ENCODE measurements around the gene TAPT1. TPM values are rescaled to one million over a fixed set of nuclear protein-coding genes. Genes with fewer than 3 reads are reported as not detected.

The TAPT1 gene
- total RNA-seq, 1 experiment from 2014 or later: 17.3 TPM

DNA sequence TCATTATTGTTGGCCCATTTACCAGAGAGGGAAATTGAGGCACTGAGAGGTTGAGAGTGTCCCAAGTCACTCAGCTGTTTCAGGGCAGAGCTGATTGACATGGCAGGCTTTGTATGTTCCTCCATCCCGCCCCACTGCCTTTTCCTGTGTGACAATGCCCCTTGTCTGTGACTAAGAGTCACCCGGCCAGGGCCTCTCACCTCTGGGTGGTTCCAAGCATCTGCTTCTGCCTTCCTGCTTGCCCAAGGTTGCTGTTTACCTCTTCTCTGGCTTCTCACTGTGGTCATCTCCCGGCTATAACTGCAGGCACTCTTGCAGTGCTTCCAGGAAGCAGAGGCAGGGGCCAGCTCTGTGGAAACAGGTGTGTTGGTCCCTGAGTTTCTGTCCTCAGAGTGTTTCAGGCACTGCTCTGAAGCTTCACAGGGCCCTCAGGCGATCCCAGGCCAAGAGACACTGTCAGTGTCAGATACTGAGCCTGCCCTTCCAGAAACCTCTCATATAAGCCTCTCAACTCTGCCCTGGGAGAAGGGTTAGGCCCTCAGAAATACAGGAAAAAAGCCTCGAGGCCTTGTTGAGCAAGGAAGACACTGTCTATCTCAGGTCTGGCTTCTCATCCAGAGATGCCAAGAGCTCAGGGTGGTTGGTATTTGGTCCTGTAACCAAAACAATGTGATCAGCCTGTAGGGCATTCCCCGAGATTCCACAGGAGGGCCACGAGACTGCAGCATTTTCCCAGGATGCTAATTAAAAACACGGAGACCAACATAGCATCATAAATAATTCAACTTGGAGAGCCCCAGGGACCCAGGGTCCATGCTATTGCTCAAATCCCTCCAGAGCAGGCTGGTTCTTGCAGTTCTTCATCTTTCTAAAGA lies 100.5 kb downstream of the TAPT1 start:
- H3K36me3 ChIP-seq (ENCODE audit: control insufficient read depth, insufficient read depth, low read length): no peaks in the 10 kb centered on the region
- ATAC-seq: no peak
- in situ Hi-C loops (cut with HindIII; ENCODE audit: low pct_unique_long_range_greater_than_20kb, low sequenced_read_pairs): no loop called here
- TF ChIP-seq, protein P1, sequence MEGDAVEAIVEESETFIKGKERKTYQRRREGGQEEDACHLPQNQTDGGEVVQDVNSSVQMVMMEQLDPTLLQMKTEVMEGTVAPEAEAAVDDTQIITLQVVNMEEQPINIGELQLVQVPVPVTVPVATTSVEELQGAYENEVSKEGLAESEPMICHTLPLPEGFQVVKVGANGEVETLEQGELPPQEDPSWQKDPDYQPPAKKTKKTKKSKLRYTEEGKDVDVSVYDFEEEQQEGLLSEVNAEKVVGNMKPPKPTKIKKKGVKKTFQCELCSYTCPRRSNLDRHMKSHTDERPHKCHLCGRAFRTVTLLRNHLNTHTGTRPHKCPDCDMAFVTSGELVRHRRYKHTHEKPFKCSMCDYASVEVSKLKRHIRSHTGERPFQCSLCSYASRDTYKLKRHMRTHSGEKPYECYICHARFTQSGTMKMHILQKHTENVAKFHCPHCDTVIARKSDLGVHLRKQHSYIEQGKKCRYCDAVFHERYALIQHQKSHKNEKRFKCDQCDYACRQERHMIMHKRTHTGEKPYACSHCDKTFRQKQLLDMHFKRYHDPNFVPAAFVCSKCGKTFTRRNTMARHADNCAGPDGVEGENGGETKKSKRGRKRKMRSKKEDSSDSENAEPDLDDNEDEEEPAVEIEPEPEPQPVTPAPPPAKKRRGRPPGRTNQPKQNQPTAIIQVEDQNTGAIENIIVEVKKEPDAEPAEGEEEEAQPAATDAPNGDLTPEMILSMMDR (IDR thresholded peaks at IDR 0.05): no peak
- TF ChIP-seq SIN3A (IDR thresholded peaks at IDR 0.05; ENCODE audit: borderline replicate concordance, insufficient read depth, low read depth, low read length) (no peak), POLR2AphosphoS5 (IDR thresholded peaks at IDR 0.05; ENCODE audit: low read depth, low read length) (no peak), REST (IDR thresholded peaks at IDR 0.05; ENCODE audit: insufficient read depth in 1 of 2, low read depth in 2 of 2, low read length in 1 of 2) (no peak), TCF7L2 (IDR thresholded peaks at IDR 0.05; ENCODE audit: low read depth, low read length) (no peak)
- no peak for DNase-seq (ENCODE audit: low read depth, low spot score)
- no peaks in the 10 kb centered on the region for H3K9me3 ChIP-seq (ENCODE audit: control insufficient read depth, insufficient read depth, low read depth, low read length)
- CTCF ChIA-PET: no interaction called here
- POLR2A ChIA-PET: no interaction called here
- no peaks in the 10 kb centered on the region for H3K27me3 ChIP-seq (ENCODE audit: control insufficient read depth, insufficient read depth, low read length)
- intact Hi-C loops (cut with micrococcal nuclease; ENCODE audit: unreplicated experiment): no loop called here
- no peak overlapping the region for H3K27ac ChIP-seq (ENCODE audit: low read length)
- no peaks in the 10 kb centered on the region for H3K4me1 ChIP-seq (ENCODE audit: control insufficient read depth, insufficient read depth, low read length)
- H3K4me3 ChIP-seq (ENCODE audit: low read depth in 2 of 2, low read length in 2 of 2): no peak overlapping the region
- BruUV-seq (replicated peaks): no TSS peak

- DNase-seq (ENCODE audit: low read depth, low spot score) (no peak), ATAC-seq (no peak)
- ChIA-PET CTCF (no interaction called here), POLR2A (no interaction called here)
- Histone ChIP-seq H3K36me3 (ENCODE audit: control insufficient read depth, insufficient read depth, low read length) (no peaks in the 10 kb centered on the region), H3K4me3 (ENCODE audit: low read depth in 2 of 2, low read length in 2 of 2) (no peak overlapping the region), H3K4me1 (ENCODE audit: control insufficient read depth, insufficient read depth, low read length) (no peaks in the 10 kb centered on the region), H3K27me3 (ENCODE audit: control insufficient read depth, insufficient read depth, low read length) (no peaks in the 10 kb centered on the region), H3K9me3 (ENCODE audit: control insufficient read depth, insufficient read depth, low read depth, low read length) (no peaks in the 10 kb centered on the region), H3K27ac (ENCODE audit: low read length) (no peak overlapping the region)
- in situ Hi-C loops (cut with HindIII; ENCODE audit: low pct_unique_long_range_greater_than_20kb, low sequenced_read_pairs) (no loop called here), intact Hi-C loops (cut with micrococcal nuclease; ENCODE audit: unreplicated experiment) (no loop called here)
- BruUV-seq (replicated peaks): no TSS peak
- no peak for TF ChIP-seq SIN3A (IDR thresholded peaks at IDR 0.05; ENCODE audit: borderline replicate concordance, insufficient read depth, low read depth, low read length)
- no peak for TF ChIP-seq TCF7L2 (IDR thresholded peaks at IDR 0.05; ENCODE audit: low read depth, low read length)
- TF ChIP-seq REST (IDR thresholded peaks at IDR 0.05; ENCODE audit: insufficient read depth in 1 of 2, low read depth in 2 of 2, low read length in 1 of 2): no peak
- no peak for TF ChIP-seq POLR2AphosphoS5 (IDR thresholded peaks at IDR 0.05; ENCODE audit: low read depth, low read length)
- TF ChIP-seq, protein P1 (IDR thresholded peaks at IDR 0.05): no peak
Measured at GRCh38 chr4:16124232-16124631, 102.0 kb downstream of the TAPT1 start.
